Dermis blood vessel endothelial cell (primary cell): ENCODE data around the gene UNC79. TPM values are rescaled to one million over a fixed set of nuclear protein-coding genes. Genes with fewer than 3 reads are reported as not detected.

Source experiments
- DNase-seq: peaks from one replicate; pipeline ENCODE4 v3.0.0; 2010
- total RNA-seq: library from RNA; depleted of rRNA; stranded (reverse); fragments of >200 nt; gene quantifications from 2 replicates; pipeline ENCODE4 v1.2.3, GENCODE V29; 2014

The UNC79 gene
- total RNA-seq, 1 donor from 2014 or later, result not detected

DNA sequence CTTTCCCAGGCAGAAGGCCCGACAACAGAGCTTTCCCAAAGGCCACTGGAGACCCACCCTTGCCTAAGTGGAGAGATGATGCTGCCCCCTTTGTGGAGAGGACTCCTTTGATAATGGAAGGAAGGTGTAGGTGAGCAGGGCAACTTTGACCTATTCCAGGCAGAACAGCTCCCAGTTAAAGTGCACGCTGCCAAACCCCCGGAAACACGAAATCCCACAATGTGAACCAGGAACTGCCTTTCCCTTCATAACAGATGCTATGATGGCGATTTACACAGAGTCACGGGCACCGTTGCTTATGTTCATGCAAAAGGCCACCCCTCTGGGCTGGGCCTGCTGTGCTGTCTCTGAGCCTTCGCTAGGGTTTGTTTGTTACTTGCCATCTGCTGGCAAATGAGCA, 322.9 kb downstream of the UNC79 start:
- DNase-seq, result no peak

DNA sequence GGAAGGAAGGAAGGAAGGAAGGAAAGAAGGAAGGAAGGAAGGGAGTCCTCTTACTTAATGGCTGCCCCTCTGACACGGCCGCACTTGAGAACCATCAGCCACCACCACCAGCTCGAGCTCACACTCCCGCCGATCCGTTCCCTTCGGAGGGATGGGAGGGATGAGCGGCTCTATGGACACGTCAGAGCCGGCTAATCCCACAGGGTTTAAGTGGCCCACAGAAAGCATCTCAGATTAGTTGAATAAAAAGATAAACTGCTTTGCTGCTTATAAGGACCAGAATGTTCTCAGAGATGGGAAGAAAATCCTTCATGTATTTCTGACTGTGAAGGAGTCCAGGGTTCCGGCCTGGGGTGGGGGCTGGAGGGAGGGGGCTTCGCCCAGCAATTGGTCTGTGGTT, 326.5 kb downstream of the UNC79 start:
- no peak for DNase-seq

Other genes with a start within 250 kb of the UNC79 start
- gene MOAP1, start 246.0 kb upstream of the UNC79 start, total RNA-seq, result 30.0 and 30.6 TPM in 2 replicates
- gene LYSET, start 245.6 kb upstream of the UNC79 start, total RNA-seq, result 8.7 and 18.2 TPM in 2 replicates
- gene GON7, start 223.9 kb upstream of the UNC79 start, total RNA-seq, result 14.4 and 15.3 TPM in 2 replicates
- gene UBR7, start 223.7 kb upstream of the UNC79 start, total RNA-seq, result 35.6 and 43.9 TPM in 2 replicates
- 30.8 and 31.3 TPM in 2 replicates for gene BTBD7, start 97.9 kb upstream of the UNC79 start, total RNA-seq
- 0.23 TPM in 1 of 2 replicates, not detected in the other for gene COX8C, start 83.8 kb upstream of the UNC79 start, total RNA-seq